HG03025 (cell line): Measurements from ENCODE around the gene MOB2.
"Not testable (repeated sequence)": the region's sequence is repeated elsewhere in the genome, so short reads cannot be mapped to it uniquely, and the experiment has no call there.

Experiments used
- ATAC-seq: cut with Tn5 transposase; IDR thresholded peaks from one replicate; pipeline ENCODE4 v1.9.1; 2021; ENCODE audit warnings: mild to moderate bottlenecking, moderate library complexity; ENCODE audit not compliant: unreplicated experiment, low FRiP score

The MOB2 gene

DNA sequence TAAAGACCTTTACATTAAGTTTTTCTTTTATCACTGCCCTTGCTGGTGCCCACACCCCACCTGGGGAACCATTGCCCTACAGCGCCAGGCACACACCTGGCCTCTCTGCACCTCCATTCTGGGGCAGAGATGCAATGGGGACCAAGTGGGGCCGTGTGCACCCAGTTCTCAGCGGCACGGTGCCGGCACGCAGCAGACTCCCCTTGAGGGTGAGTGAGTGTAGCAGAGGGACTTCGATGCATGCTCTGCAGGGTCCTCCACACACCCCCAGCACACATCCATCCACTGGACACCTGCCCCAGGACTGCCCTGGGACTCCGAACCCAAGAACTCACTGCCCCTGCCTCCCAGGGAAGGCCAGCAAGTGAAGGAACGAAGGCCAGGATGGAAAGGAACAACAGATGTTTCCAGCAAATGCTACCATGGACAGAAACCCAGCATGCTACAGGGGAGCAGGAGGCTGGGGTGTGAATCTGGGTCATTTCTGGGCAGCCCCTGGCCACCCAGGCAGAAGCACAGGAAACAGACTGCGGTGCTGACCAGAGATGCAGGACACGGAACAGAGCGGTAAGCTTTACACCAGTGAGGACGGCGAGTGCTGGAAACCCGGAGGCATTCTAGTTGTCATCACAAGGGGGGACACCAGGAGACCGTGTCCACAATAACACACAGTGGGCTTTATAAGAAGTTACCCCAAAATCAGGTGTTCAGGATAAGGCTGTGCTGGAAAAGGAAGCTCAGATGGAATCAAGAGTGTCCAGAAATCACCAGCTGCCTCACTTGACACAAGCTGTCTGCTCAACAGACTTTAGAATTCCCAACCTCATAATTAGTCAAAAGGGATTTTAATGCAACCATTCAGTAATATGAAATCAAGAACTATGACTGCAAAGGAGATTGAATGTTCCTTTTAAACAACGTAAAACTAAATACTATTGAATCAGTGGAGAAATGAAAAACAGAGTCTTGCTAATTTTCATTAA lies 32.7 kb upstream of the MOB2 start:
- ATAC-seq = no peak

DNA sequence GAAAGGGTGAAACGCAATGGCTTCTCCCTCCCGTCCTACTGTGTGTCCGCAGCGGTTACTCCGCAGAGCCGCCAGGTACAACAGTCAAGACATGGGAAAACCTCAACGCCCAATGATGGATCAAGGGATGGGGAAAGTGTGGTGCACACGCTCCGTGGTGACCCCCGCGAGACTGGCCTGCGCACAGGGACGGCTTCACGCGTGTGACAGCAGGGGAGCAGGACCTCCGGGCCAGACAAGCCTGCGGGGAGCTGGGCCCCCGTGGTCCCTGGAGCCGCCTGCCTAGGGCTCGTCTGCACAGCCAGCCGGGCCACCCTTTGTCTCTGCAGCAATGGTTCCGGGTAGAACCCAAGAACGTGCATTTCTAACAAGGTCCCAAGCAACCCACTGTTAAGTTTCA lies 31.7 kb upstream of the MOB2 start:
- no peak for ATAC-seq

- ATAC-seq = no peak
Observed at GRCh38 chr11:1517117-1518005, 30.8 kb upstream of the MOB2 start.

GRCh38 chr11:1516273-1517067 lies 29.9 kb upstream of the MOB2 start:
- no peak for ATAC-seq

DNA sequence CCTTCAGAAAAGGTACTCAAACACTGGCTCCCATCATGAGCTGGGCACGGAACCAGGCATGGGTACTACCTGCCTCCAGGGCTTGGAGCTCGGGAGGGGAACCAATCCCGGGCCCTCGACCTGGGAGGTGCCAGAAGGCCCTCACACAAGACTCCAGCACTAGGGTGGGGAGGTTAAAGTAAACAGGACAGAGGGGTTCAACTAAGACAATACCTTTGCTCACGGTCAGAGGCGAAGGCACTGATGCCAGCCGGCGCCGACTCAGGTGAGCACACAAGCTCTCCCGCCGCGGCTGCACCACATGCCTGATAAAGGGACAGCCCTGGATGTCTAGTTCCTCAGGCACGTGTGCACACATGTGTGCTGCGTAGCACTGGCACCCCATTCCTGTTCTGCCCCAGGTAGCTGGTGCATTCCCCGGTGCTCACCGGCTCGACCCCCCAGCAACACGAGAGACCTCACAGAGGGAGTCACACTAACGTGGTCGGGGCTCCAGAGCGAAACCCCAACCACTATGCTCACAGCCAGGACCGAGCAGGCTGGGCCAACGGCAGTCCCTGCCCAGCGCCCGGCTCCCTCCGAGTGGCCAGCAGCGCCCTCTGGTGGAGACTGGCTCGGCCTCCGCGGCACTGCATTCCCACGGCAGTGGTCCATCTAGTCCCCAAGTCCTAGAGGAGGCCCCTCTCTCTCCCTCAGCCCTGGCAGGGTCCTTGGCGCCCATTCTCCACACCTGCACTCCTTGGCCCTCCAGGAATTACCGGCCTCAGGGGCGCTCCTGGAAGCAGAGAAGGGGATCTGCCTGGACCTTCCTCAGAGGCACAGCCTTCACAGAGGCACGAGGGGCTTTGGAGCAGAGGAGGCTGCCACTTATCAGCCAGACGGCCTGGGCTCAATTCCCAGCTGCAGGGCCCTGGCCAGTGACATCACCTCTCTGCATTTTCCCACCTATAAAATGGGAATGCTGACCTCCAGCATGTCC lies 28.8 kb upstream of the MOB2 start:
- no peak for ATAC-seq

DNA sequence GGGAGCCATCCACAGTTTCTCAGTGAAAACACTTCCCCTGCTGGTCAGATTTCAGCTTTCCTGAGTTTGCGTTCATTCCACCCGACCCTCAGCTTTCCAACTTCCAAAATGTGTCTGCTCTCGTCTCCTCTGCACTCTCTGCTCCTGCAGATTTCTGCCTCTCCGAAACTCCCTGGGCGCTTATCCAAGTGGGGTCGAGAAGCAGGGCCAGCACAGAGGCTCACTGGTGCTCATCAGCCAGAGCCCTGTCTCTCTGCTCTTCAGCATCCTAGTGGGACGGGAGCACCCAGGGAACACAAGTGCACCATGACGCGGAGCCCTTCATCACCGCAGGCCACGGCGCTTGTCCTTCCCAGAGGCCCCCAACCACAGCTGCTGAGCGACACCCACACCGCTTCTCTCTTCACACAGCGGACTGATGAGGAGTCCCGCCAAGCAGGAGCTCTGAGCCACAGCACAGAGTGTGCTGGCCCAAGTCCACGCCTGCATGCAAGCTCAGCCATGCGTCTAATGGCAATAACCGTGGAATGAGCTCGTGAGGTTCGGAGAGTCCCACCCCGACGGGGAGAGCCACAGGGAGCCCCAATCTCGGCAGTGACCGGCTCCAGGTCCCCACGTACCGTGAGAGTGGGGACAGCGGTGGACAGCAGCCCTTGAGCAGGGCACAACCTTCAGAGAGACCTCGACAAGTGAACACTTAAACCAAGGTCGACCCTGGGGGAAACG lies 27.9 kb upstream of the MOB2 start:
- ATAC-seq = no peak

- no peak for ATAC-seq
Observed at GRCh38 chr11:1513326-1514296, 27.0 kb upstream of the MOB2 start.

DNA sequence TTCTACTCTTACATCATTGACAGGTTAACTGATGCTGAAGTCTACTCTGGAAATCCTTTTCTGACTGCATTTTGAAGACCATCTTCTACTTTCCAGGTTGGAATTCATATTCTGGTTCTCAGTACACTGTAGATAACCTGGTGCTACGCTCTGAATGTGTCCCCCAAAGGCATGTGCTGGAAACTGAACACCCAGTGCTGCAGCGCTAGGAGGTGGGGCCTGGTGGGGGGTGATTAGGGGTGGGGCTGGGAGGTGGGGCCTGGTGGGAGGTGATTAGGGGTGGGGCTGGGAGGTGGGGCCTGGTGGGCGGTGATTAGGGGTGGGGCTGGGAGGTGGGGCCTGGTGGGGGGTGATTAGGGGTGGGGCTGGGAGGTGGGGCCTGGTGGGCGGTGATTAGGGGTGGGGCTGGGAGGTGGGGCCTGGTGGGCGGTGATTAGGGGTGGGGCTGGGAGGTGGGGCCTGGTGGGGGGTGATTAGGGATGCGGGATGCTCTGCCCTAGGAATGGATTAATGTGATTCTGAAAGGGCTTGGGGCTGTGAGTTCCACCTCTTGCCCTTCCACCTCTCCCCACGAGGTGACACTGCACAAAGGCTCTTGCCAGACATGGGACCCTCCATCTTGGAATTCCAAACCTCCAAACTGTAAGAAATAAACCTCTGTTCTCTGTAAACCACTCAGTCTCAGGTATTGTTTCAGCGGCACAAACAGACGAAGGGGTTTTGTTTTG lies 26.1 kb upstream of the MOB2 start:
- ATAC-seq = not testable (repeated sequence)

- no peak for ATAC-seq
Observed at GRCh38 chr11:1511937-1512496, 25.4 kb upstream of the MOB2 start.

GRCh38 chr11:1510928-1511327 lies 24.3 kb upstream of the MOB2 start:
- ATAC-seq = no peak

GRCh38 chr11:1510351-1510750 lies 23.8 kb upstream of the MOB2 start:
- ATAC-seq = not testable (repeated sequence)

- ATAC-seq = no peak
Observed at GRCh38 chr11:1509626-1510255, 23.2 kb upstream of the MOB2 start.

- ATAC-seq = no peak
Observed at GRCh38 chr11:1508986-1509385, 22.4 kb upstream of the MOB2 start.

DNA sequence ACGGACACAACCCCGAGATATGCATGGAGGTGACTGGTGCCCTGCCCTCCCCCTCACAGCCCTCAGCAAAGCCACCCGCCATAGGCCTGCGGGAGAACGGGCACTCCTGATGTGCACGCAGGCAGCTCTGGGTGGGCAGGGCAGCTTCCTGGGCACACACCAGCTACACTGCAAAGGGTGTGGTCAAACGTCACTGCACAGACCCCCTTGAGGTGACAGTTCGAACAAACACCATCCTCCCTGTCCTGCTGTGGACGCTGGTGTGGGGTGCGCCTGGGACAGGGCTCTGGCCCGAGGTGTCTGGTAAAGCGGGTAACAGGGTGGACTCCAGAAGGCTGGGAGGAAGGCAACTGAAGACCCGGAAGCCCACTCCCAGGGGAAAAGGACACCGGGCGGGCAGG lies 21.9 kb upstream of the MOB2 start:
- ATAC-seq = no peak

DNA sequence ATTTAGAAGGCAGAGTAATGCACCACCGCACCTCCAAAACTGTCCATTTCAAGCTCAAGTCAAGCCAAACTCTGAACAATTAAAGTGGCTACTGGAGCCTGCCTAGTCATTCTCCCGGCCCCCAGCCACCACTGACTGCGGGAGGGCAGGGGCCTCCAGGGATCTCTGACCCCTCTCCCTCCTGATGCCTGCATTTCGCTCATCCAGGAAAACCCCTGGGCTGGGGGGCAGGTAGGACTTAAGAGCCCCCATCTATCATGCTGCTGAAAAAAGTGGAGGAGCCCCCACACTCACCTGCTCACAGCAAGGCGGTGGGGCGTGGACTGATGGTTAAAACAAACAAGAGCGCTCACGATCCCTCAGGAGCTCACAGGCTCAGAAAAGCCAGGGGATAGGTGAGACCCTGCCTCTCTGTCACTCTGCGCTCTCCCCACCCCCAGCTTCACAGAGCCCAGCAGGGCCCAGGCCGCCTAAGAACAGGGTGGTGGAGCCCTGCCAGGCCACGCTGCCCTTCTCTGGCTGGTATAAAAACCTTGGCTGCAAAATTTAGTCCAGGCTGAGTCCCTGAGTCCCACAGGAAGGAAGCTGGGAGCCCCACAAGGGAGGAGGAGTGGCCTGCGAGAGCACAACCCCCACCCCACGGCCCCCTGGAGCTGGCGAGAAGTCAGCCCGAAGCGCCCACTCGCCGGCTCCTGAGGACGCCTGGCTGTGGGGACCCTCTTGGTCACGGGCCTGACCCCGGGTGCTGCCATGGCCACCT lies 21.0 kb upstream of the MOB2 start:
- no peak for ATAC-seq
